Measurements from ENCODE around the gene AP4E1.
"Not testable (repeated sequence)": the region's sequence is repeated elsewhere in the genome, so short reads cannot be mapped to it uniquely, and the experiment has no call there.

The AP4E1 gene

DNA sequence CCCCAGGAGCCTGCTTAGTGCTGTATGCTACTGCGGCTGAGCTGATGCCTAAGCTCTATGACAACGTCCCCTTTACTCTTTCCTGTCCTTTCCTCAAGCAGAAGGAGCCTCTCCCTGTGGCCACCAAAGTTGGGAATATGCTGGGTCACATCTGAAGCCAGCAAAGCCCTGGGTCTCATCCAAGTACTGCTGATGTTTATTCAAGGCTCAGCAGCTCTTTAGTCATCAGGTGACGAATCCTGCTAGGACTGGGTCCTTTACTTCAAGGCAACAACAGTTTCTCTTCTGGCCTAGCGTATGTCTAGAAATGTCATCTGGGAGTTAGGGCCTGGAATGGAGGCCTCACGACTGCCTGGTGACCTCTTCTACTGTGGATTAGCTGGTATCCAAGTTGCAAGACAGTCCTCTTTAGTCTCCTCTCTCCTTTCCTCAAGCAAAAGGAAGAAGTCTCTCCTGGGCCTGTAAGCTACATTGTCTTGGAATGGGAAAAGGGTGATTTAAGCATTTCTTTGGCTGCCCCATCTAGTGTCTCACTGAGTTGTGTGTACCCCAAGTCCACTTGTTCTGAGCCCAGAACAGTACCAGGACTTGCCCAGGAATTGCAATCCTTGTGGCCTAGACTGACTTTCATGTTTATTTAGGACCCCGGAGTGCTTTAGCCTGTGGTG is 122.3 kb downstream of the AP4E1 start:
- DNase-seq (ENCODE audit: low read depth) = peak; percentile 56
- no peak overlapping the region for H3K4me3 ChIP-seq (replicated peaks; ENCODE audit: low read depth, low read length)
- TF ChIP-seq, protein P1, sequence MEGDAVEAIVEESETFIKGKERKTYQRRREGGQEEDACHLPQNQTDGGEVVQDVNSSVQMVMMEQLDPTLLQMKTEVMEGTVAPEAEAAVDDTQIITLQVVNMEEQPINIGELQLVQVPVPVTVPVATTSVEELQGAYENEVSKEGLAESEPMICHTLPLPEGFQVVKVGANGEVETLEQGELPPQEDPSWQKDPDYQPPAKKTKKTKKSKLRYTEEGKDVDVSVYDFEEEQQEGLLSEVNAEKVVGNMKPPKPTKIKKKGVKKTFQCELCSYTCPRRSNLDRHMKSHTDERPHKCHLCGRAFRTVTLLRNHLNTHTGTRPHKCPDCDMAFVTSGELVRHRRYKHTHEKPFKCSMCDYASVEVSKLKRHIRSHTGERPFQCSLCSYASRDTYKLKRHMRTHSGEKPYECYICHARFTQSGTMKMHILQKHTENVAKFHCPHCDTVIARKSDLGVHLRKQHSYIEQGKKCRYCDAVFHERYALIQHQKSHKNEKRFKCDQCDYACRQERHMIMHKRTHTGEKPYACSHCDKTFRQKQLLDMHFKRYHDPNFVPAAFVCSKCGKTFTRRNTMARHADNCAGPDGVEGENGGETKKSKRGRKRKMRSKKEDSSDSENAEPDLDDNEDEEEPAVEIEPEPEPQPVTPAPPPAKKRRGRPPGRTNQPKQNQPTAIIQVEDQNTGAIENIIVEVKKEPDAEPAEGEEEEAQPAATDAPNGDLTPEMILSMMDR (IDR thresholded peaks at IDR 0.05; ENCODE audit: low read length, missing control alignments) = no peak

DNA sequence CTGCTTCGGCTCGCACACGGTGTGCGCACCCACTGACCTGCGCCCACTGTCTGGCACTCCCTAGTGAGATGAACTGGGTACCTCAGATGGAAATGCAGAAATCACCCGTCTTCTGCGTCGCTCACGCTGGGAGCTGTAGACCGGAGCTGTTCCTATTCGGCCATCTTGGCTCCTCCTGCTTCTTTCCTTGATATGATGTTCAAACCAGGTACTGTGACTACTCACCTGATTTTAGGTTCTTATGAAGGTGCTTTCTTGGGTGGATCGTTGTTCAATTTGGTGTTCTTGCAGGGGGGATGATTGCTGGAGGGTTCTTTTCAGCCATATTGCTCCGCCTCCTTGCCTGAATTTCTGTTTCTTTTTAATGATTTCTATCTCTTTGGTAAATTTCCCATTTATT is 129.0 kb downstream of the AP4E1 start:
- H3K4me3 ChIP-seq (replicated peaks; ENCODE audit: low read depth, low read length); DNase-seq (ENCODE audit: low read depth): not testable (repeated sequence)

- no peak for DNase-seq (ENCODE audit: low read depth)
- TF ChIP-seq, protein P1 (IDR thresholded peaks at IDR 0.05; ENCODE audit: low read length, missing control alignments) = no peak
These were observed 129.9 kb downstream of the AP4E1 start for GRCh38 chr15:51038162-51038973.

DNA sequence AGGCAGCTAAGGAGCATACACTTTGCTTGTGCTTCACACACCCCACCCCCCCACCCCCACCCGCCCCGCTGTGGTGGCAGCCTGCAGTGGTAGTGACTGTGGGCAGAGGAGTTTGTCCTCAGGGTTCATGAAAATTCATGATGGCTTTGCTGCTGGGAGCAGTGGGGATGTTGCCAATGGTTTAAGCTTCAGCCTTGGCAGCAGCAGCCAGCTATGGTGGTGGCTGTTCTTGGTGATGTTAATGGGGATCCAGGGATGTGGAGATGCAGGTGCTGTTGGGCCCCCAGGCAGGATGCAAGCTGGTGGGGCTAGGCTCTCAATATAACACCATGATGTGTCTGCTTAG is 130.5 kb downstream of the AP4E1 start:
- TF ChIP-seq, protein P1 (IDR thresholded peaks at IDR 0.05; ENCODE audit: low read length, missing control alignments) = no peak
- no peak overlapping the region for H3K4me3 ChIP-seq (replicated peaks; ENCODE audit: low read depth, low read length)
- DNase-seq (ENCODE audit: low read depth) = no peak

More at GRCh38 chr15:51038162-51038973, 129.9 kb downstream of the AP4E1 start:
- H3K4me3 ChIP-seq (replicated peaks; ENCODE audit: low read depth, low read length) = no peak overlapping the region

GRCh38 chr15:51044037-51044727 is 135.7 kb downstream of the AP4E1 start:
- DNase-seq (ENCODE audit: low read depth) = no peak
- H3K4me3 ChIP-seq (replicated peaks; ENCODE audit: low read depth, low read length) = no peak overlapping the region
- TF ChIP-seq, protein P1 (IDR thresholded peaks at IDR 0.05; ENCODE audit: low read length, missing control alignments) = no peak

DNA sequence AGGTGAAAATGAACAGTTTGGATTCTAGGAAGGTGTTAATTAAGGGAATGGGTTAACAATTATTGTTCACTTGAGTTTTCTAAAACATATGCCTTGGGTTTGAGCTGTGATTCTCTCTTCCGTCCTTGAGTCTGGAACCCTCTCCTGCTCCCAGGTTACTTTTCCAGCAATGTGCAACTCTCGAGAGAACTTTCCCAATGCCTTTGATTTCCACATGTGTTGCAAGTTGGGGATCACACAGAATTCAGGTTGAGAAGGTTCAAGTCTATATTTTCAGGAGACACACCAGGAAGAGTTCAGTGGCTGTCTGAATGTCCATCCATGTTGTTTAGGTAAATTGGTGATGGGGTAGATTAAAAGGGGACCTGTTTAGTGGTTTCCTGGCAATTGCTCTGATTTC is 137.5 kb downstream of the AP4E1 start:
- no peak overlapping the region for H3K4me3 ChIP-seq (replicated peaks; ENCODE audit: low read depth, low read length)
- TF ChIP-seq, protein P1 (IDR thresholded peaks at IDR 0.05; ENCODE audit: low read length, missing control alignments) = no peak
- no peak for DNase-seq (ENCODE audit: low read depth)

GRCh38 chr15:51046799-51047449 is 138.4 kb downstream of the AP4E1 start:
- H3K4me3 ChIP-seq (replicated peaks; ENCODE audit: low read depth, low read length) = no peak overlapping the region
- TF ChIP-seq, protein P1 (IDR thresholded peaks at IDR 0.05; ENCODE audit: low read length, missing control alignments) = no peak
- peak; percentile 48 for DNase-seq (ENCODE audit: low read depth)

All from fibroblast of pulmonary artery (primary cell).